Panc1 (cell line): Measurements from ENCODE around the gene SENP5. TPM values are rescaled to one million over a fixed set of nuclear protein-coding genes. Genes with fewer than 3 reads are reported as not detected.
"Not testable (repeated sequence)": the region's sequence is repeated elsewhere in the genome, so short reads cannot be mapped to it uniquely, and the experiment has no call there.

Source experiments
- ATAC-seq: fragments of 200-7000 bp; cut with Tn5 transposase; 2 replicates; pipeline ENCODE4 v1.9.1; 2020; ENCODE audit warnings: mild to moderate bottlenecking, moderate library complexity
- BruUV-seq: library from RNA; stranded (reverse); fragments of 400-500 nt; replicated peaks from 2 replicates; lab custom pipeline; 2021; lab: Mats Ljungman, UMichigan
- CTCF ChIA-PET: fragments of 300-600 bp; sonication (Branson Sonifier 250); formaldehyde crosslinking; loops from one replicate; lab custom pipeline; 2022; ENCODE audit warnings: antibody characterized with exemption; lab: Charles Lee
- POLR2A ChIA-PET: fragments of 300-600 bp; sonication (Branson Sonifier 250); formaldehyde crosslinking; loops from one replicate; lab custom pipeline; 2022; ENCODE audit warnings: antibody characterized with exemption; lab: Charles Lee
- DNase-seq: peaks from one replicate; pipeline ENCODE4 v3.0.0-alpha.2; 2010; ENCODE audit warnings: low read depth, low spot score
- H3K27ac ChIP-seq: 2 replicates; pipeline ENCODE4 v1.5.1; 2011; ENCODE audit warnings: mild to moderate bottlenecking, low read length, inconsistent platforms
- H3K27me3 ChIP-seq: fragments of 200-500 bp; sonication (Bioruptor generic); 2 replicates; pipeline ENCODE4 v1.6.0; 2014; ENCODE audit warnings: low read length, inconsistent platforms; ENCODE audit not compliant: control insufficient read depth, insufficient read depth
- H3K36me3 ChIP-seq: fragments of 200-500 bp; sonication (Bioruptor generic); 2 replicates; pipeline ENCODE4 v1.5.1; 2014; ENCODE audit warnings: inconsistent platforms, mild to moderate bottlenecking, low read length, moderate library complexity; ENCODE audit not compliant: control insufficient read depth, insufficient read depth
- H3K4me1 ChIP-seq: 2 replicates; pipeline ENCODE4 v1.5.1; 2011; ENCODE audit warnings: inconsistent platforms, mild to moderate bottlenecking, low read length, moderate library complexity; ENCODE audit not compliant: control insufficient read depth, insufficient read depth
- H3K4me3 ChIP-seq, 2 experiments: 2 replicates each; pipeline ENCODE4 v1.5.1; 2011 to 2012; ENCODE audit warnings: low read depth in 2 of 2, low read length in 2 of 2, mild to moderate bottlenecking in 2 of 2, inconsistent platforms in 1 of 2, moderate library complexity in 1 of 2
- H3K9me3 ChIP-seq: fragments of 200-500 bp; sonication (Bioruptor generic); 2 replicates; pipeline ENCODE4 v1.5.1; 2014; ENCODE audit warnings: low read depth, mild to moderate bottlenecking, inconsistent platforms, low read length, moderate library complexity; ENCODE audit not compliant: control insufficient read depth, insufficient read depth
- CTCF ChIP-seq: fragments of 450-650 bp; IDR thresholded peaks from 2 replicates; pipeline ENCODE4 v1.5.1; 2017; ENCODE audit warnings: mild to moderate bottlenecking
- POLR2AphosphoS5 ChIP-seq: IDR thresholded peaks from 2 replicates; pipeline ENCODE4 v1.6.1; 2012; ENCODE audit warnings: mild to moderate bottlenecking, low read depth, low read length, moderate library complexity
- REST ChIP-seq, 2 experiments: IDR thresholded peaks; 2 replicates each; pipeline ENCODE4 v1.6.1; 2011 to 2012; ENCODE audit warnings: low read depth in 2 of 2, control low read depth in 1 of 2, low read length in 1 of 2, mild to moderate bottlenecking in 1 of 2, moderate library complexity in 1 of 2; ENCODE audit not compliant: insufficient read depth in 1 of 2
- SIN3A ChIP-seq: IDR thresholded peaks from 2 replicates; pipeline ENCODE4 v1.6.1; 2012; ENCODE audit warnings: low read depth, mild to moderate bottlenecking, low read length, moderate library complexity, borderline replicate concordance; ENCODE audit not compliant: insufficient read depth
- TCF7L2 ChIP-seq: IDR thresholded peaks from 2 replicates; pipeline ENCODE4 v1.6.1; 2011; ENCODE audit warnings: mild to moderate bottlenecking, low read depth, low read length, inconsistent platforms
- in situ Hi-C: cut with HindIII; loops from 2 replicates; pipeline ENCODE4 v1.10.0; 2016; ENCODE audit warnings: low sequenced_read_pairs, low pct_unique_long_range_greater_than_20kb
- intact Hi-C: fragments of 100-400 bp; cut with micrococcal nuclease; formaldehyde crosslinking; loops from one replicate; pipeline ENCODE4 v1.10.0; 2022; ENCODE audit not compliant: unreplicated experiment
- total RNA-seq: library from RNA; stranded (reverse); gene quantifications from one replicate; pipeline ENCODE4 v1.2.1, GENCODE V29; 2021; ENCODE audit not compliant: unreplicated experiment

SENP5 gene
- total RNA-seq, 1 experiment from 2014 or later: 40.0 TPM

- H3K27ac ChIP-seq, H3K4me1 ChIP-seq, DNase-seq, intact Hi-C loops, H3K4me3 ChIP-seq, H3K9me3 ChIP-seq, BruUV-seq, H3K36me3 ChIP-seq, CTCF ChIA-PET, H3K27me3 ChIP-seq, ATAC-seq, in situ Hi-C loops: not testable (repeated sequence)
- POLR2A ChIA-PET: interaction anchor here (0.7 kb wide), 1 partner anchor 309 kb away, joined by 10 read pairs; no protein-coding TSS in a partner anchor
Observed at GRCh38 chr3:196848375-196848774, 19.3 kb upstream of the SENP5 start.

GRCh38 chr3:196849180-196849741, 18.5 kb upstream of the SENP5 start:
- CTCF ChIA-PET: no interaction called here
- Histone ChIP-seq H3K9me3 (no peaks in the 10 kb centered on the region), H3K4me1 (no peaks in the 10 kb centered on the region), H3K4me3 (no peak overlapping the region), H3K36me3 (no peaks in the 10 kb centered on the region), H3K27ac (no peak overlapping the region), H3K27me3 (no peaks in the 10 kb centered on the region)
- no TSS peak for BruUV-seq
- DNase-seq: no peak
- ATAC-seq: no peak
- TF ChIP-seq TCF7L2: no peak
- no peak for TF ChIP-seq SIN3A
- no peak for TF ChIP-seq POLR2AphosphoS5
- no peak for TF ChIP-seq REST (IDR thresholded peaks at IDR 0.05; ENCODE audit: insufficient read depth in 1 of 2, low read depth in 2 of 2, low read length in 1 of 2)
- TF ChIP-seq CTCF: no peak
- POLR2A ChIA-PET: interaction anchor here (0.7 kb wide), 1 partner anchor 54 kb away, joined by 3 read pairs; no protein-coding TSS in a partner anchor
- in situ Hi-C loops: no loop called here
- intact Hi-C loops: no loop called here

- H3K4me3 ChIP-seq, H3K4me1 ChIP-seq, H3K9me3 ChIP-seq, in situ Hi-C loops, POLR2A ChIA-PET, intact Hi-C loops, H3K27me3 ChIP-seq, DNase-seq, ATAC-seq, CTCF ChIA-PET, BruUV-seq, H3K27ac ChIP-seq, H3K36me3 ChIP-seq: not testable (repeated sequence)
Observed at GRCh38 chr3:196863000-196863399, 4.7 kb upstream of the SENP5 start.
